ENCODE results near the gene OSBPL1A.

OSBPL1A gene

GRCh38 chr18:24397694-24398368 lies at the start of gene OSBPL1A:
Gene OSBPL1A (minus strand): TSS chr18:24397824. CDS start chr18:24377533, 20,291 bp downstream.
- DNase-seq: peak; percentile 97

GRCh38 chr18:24446953-24447538 lies 49.4 kb upstream of the OSBPL1A start:
- peak; percentile 49 for DNase-seq

GRCh38 chr18:24446453-24446852 lies 48.8 kb upstream of the OSBPL1A start:
- DNase-seq: no peak

- peak; percentile 64 for DNase-seq
These were observed 46.2 kb upstream of the OSBPL1A start for GRCh38 chr18:24443870-24444269.

GRCh38 chr18:24436939-24437338 lies 39.3 kb upstream of the OSBPL1A start:
- no peak for DNase-seq

GRCh38 chr18:24432618-24433017 lies 35.0 kb upstream of the OSBPL1A start:
- DNase-seq: peak; percentile 73

- no peak for DNase-seq
These were observed 31.6 kb upstream of the OSBPL1A start for GRCh38 chr18:24429188-24429587.

- no peak for DNase-seq
These were observed 31.1 kb upstream of the OSBPL1A start for GRCh38 chr18:24428709-24429108.

GRCh38 chr18:24427484-24427883 lies 29.9 kb upstream of the OSBPL1A start:
- DNase-seq: peak; percentile 63

- DNase-seq: peak; percentile 93
These were observed 29.0 kb upstream of the OSBPL1A start, which contains the start of gene IMPACT for GRCh38 chr18:24426398-24427294. Gene IMPACT (plus strand): TSS chr18:24426670. CDS start chr18:24426757, 87 bp downstream.

- DNase-seq: no peak
These were observed 28.4 kb upstream of the OSBPL1A start for GRCh38 chr18:24426073-24426397.

GRCh38 chr18:24421831-24422230 lies 24.2 kb upstream of the OSBPL1A start:
- no peak for DNase-seq

- DNase-seq: no peak
These were observed 22.9 kb upstream of the OSBPL1A start for GRCh38 chr18:24420551-24420950.

- peak; percentile 58 for DNase-seq
These were observed 19.9 kb upstream of the OSBPL1A start for GRCh38 chr18:24417480-24417879.

GRCh38 chr18:24414349-24415003 lies 16.9 kb upstream of the OSBPL1A start:
- peak; percentile 55 for DNase-seq

- DNase-seq: no peak
These were observed 15.5 kb upstream of the OSBPL1A start for GRCh38 chr18:24413148-24413547.

GRCh38 chr18:24408496-24408895 lies 10.9 kb upstream of the OSBPL1A start:
- DNase-seq: no peak

GRCh38 chr18:24404591-24404990 lies 7.0 kb upstream of the OSBPL1A start:
- no peak for DNase-seq

- DNase-seq: no peak
These were observed 5.5 kb upstream of the OSBPL1A start for GRCh38 chr18:24403076-24403475.

- peak; percentile 43 for DNase-seq
These were observed 4.7 kb upstream of the OSBPL1A start for GRCh38 chr18:24402209-24402785.

GRCh38 chr18:24400587-24400986 lies 3.0 kb upstream of the OSBPL1A start:
- no peak for DNase-seq

- no peak for DNase-seq
These were observed 916 bp upstream of the OSBPL1A start for GRCh38 chr18:24398540-24398939.

Measured in hematopoietic multipotent progenitor cell treated with erythropoietin and hydrocortisone succinate and interleukin-3 and kit ligand, for 6 days (in vitro differentiated cells).